Fibroblast of lung (primary cell): ENCODE data around the gene SF1. TPM values are rescaled to one million over a fixed set of nuclear protein-coding genes. Genes with fewer than 3 reads are reported as not detected.

Experiments
- DNase-seq, 2 donors: peaks; one replicate each; pipeline versions ENCODE4 v3.0.0 to v3.0.0-alpha.2; 2010; ENCODE audit warnings: low read depth in 2 of 2
- H2AFZ ChIP-seq: 2 replicates; pipeline ENCODE4 v1.5.1; 2012; ENCODE audit warnings: low read length, control low read depth, inconsistent platforms
- H3K27ac ChIP-seq: 2 replicates; pipeline ENCODE4 v1.5.1; 2011; ENCODE audit warnings: low read length, control low read depth; ENCODE audit not compliant: insufficient read depth
- H3K27me3 ChIP-seq: 2 replicates; pipeline ENCODE4 v1.5.1; 2011; ENCODE audit warnings: mild to moderate bottlenecking, low read length; ENCODE audit not compliant: control insufficient read depth, insufficient read depth
- H3K36me3 ChIP-seq: 2 replicates; pipeline ENCODE4 v1.5.1; 2011; ENCODE audit warnings: low read length; ENCODE audit not compliant: control insufficient read depth, insufficient read depth
- H3K4me1 ChIP-seq: 2 replicates; pipeline ENCODE4 v1.5.1; 2011; ENCODE audit warnings: low read length; ENCODE audit not compliant: control insufficient read depth, insufficient read depth; ENCODE audit errors: extremely low read depth
- H3K4me2 ChIP-seq: 2 replicates; pipeline ENCODE4 v1.5.1; 2011; ENCODE audit warnings: low read length, control low read depth; ENCODE audit not compliant: insufficient read depth; ENCODE audit errors: extremely low read depth
- H3K4me3 ChIP-seq, 4 experiments: fragments of 200-600 bp in 1 of 4; sonication (generic) in 1 of 4; replicated peaks in 1 of 4; 2 replicates each; pipeline ENCODE4 v1.5.1; 2011 to 2016; ENCODE audit warnings: low read length in 4 of 4, low read depth in 3 of 4, mild to moderate bottlenecking in 3 of 4, control low read depth in 2 of 4, inconsistent platforms in 1 of 4, mixed read lengths in 1 of 4; ENCODE audit not compliant: insufficient read depth in 1 of 4; ENCODE audit errors: control extremely low read depth in 1 of 4
- H3K79me2 ChIP-seq: 2 replicates; pipeline ENCODE4 v1.5.1; 2012; ENCODE audit warnings: mild to moderate bottlenecking, low read length, inconsistent platforms; ENCODE audit not compliant: control insufficient read depth, insufficient read depth
- H3K9ac ChIP-seq: 2 replicates; pipeline ENCODE4 v1.5.1; 2011; ENCODE audit warnings: mild to moderate bottlenecking, low read length, control low read depth; ENCODE audit not compliant: insufficient read depth
- H3K9me3 ChIP-seq: 2 replicates; pipeline ENCODE4 v1.5.1; 2012; ENCODE audit warnings: low read depth, low read length; ENCODE audit not compliant: control insufficient read depth, insufficient read depth
- H4K20me1 ChIP-seq: 2 replicates; pipeline ENCODE4 v1.5.1; 2011; ENCODE audit warnings: low read length; ENCODE audit not compliant: control insufficient read depth, insufficient read depth; ENCODE audit errors: extremely low read depth
- CTCF ChIP-seq, 2 donors: IDR thresholded peaks in 1 of 2; conservative IDR thresholded peaks in 1 of 2; 1 replicate in 1 of 2; 2 replicates in 1 of 2; pipeline ENCODE4 v1.5.1; 2011 to 2012; ENCODE audit warnings: low read length in 2 of 2, control low read depth in 1 of 2, inconsistent platforms in 1 of 2, low read depth in 1 of 2, mild to moderate bottlenecking in 1 of 2
- EZH2 ChIP-seq: IDR thresholded peaks from 2 replicates; pipeline ENCODE4 v1.5.1; 2012; ENCODE audit warnings: low read length, control low read depth, mild to moderate bottlenecking; ENCODE audit errors: missing control alignments
- polyA plus RNA-seq, 2 donors: library from polyadenylated mRNA; depleted of rRNA in 1 of 2; stranded (reverse) in 1 of 2; unstranded in 1 of 2; fragments of >200 nt; gene quantifications; 2 replicates each; pipeline ENCODE4 v1.2.1, GENCODE V29; 2011 to 2012; ENCODE audit warnings: missing spikeins in 1 of 2
- total RNA-seq: library from RNA; depleted of rRNA; stranded (reverse); fragments of >200 nt; gene quantifications from 2 replicates; pipeline ENCODE4 v1.2.1, GENCODE V29; 2014

SF1 gene
- total and polyA plus RNA-seq, 2 donors (not counting 1 experiment from before 2014, with no cell fraction given), result 78.9 to 105 TPM

DNA sequence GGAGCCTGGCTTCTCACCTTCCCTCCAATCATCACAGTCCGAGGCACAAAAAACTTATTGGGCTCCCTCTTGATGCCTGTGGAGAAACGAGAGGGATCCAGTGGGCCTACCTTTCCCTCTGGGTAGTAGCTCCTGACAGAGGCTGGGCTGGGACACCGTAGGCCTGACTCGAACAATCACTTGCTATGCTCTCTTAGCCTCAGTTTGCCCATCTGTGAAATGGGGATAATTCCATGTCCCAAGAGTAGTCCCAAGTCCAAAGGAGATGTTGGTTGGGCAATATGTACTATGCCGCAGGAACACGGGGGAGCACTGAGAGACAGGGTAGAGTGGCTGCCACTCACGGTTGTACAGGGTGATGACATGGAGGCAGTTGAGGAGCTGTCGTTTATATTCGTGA is 26.8 kb downstream of the SF1 start:
- Histone ChIP-seq H3K4me2 (no peak overlapping the region), H3K4me1 (no peaks in the 10 kb centered on the region), H3K4me3 (no peak overlapping the region), H3K9me3 (no peaks in the 10 kb centered on the region), H2AFZ (no peak overlapping the region), H3K36me3 (no peaks in the 10 kb centered on the region), H3K9ac (no peak overlapping the region), H3K79me2 (no peaks in the 10 kb centered on the region), H3K27me3 (no peaks in the 10 kb centered on the region), H4K20me1 (no peaks in the 10 kb centered on the region), H3K27ac (no peak overlapping the region)
- TF ChIP-seq CTCF (conservative IDR thresholded peaks at IDR 0.05 in 1 of 2, IDR thresholded peaks at IDR 0.05 in 1 of 2; ENCODE audit: low read depth in 1 of 2, low read length in 2 of 2) (no peak), EZH2 (no peak)
- no peak for DNase-seq

GRCh38 chr11:64751136-64751535 is 27.2 kb downstream of the SF1 start:
- Histone ChIP-seq H3K4me2 (no peak overlapping the region), H2AFZ (no peak overlapping the region), H3K4me1 (no peaks in the 10 kb centered on the region), H3K4me3 (no peak overlapping the region), H3K79me2 (no peaks in the 10 kb centered on the region), H3K27me3 (no peaks in the 10 kb centered on the region), H3K27ac (no peak overlapping the region), H3K36me3 (no peaks in the 10 kb centered on the region), H3K9ac (no peak overlapping the region), H4K20me1 (no peaks in the 10 kb centered on the region), H3K9me3 (no peaks in the 10 kb centered on the region)
- TF ChIP-seq EZH2 (no peak), CTCF (conservative IDR thresholded peaks at IDR 0.05 in 1 of 2, IDR thresholded peaks at IDR 0.05 in 1 of 2; ENCODE audit: low read depth in 1 of 2, low read length in 2 of 2) (no peak)
- DNase-seq, result no peak

DNA sequence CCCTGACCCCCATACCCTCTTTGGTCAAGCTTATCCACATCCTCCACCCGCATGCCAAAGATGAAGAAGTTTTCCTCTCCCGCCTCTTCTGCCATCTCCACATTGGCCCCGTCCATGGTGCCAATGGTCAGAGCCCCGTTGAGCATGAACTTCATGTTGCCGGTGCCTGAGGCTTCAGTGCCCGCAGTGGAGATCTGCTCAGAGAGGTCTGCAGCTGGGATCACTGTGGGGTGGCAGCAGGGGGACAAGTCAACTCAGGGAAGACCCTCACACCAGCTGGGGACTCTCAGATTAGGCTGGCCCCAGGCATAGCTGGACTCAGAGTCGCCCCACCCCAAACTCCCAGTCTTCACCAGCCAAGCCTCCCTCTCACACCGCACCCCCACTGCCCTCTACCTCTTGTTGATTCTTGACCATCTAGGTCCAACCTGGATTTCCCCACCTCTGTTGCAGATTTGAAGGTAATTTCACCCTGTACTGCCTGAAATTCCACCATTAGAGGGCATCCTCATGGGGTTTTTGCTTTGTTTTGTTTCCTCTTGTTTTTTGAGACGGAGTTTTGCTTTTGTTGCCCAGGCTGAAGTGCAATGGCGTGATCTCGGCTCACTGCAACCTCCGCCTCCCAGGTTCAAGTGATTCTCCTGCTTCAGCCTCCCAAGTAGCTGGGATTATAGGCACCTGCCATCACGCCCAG is 27.8 kb downstream of the SF1 start:
- H3K27me3 ChIP-seq, result no peaks in the 10 kb centered on the region
- H3K36me3 ChIP-seq, result no peaks in the 10 kb centered on the region
- no peak overlapping the region for H3K9ac ChIP-seq
- no peak overlapping the region for H3K4me2 ChIP-seq
- no peak for TF ChIP-seq CTCF (conservative IDR thresholded peaks at IDR 0.05 in 1 of 2, IDR thresholded peaks at IDR 0.05 in 1 of 2; ENCODE audit: low read depth in 1 of 2, low read length in 2 of 2)
- no peak for TF ChIP-seq EZH2
- no peak overlapping the region for H3K4me3 ChIP-seq
- H3K4me1 ChIP-seq, result peaks cover 3% of the 10 kb centered on the region
- no peak overlapping the region for H2AFZ ChIP-seq
- H3K9me3 ChIP-seq, result no peaks in the 10 kb centered on the region
- DNase-seq, result no peak
- no peak overlapping the region for H3K27ac ChIP-seq
- H3K79me2 ChIP-seq, result no peaks in the 10 kb centered on the region
- H4K20me1 ChIP-seq, result no peaks in the 10 kb centered on the region
